Neural cell (in vitro differentiated cells): ENCODE measurements around the gene C3orf70.

Experiments used
- CTCF ChIP-seq: fragments of 450-650 bp; IDR thresholded peaks from 2 replicates; pipeline ENCODE4 v1.5.1; 2014; ENCODE audit warnings: antibody characterized with exemption, mild to moderate bottlenecking, moderate library complexity; ENCODE audit not compliant: poor library complexity, severe bottlenecking
- EP300 ChIP-seq: fragments of 450-650 bp; conservative IDR thresholded peaks from 2 replicates; pipeline ENCODE4 v1.6.1; 2014; ENCODE audit warnings: antibody characterized with exemption, mild to moderate bottlenecking, moderate library complexity; ENCODE audit not compliant: poor library complexity, severe bottlenecking
- EZH2 ChIP-seq: fragments of 200-600, 300-800 bp; shearing (Covaris generic), sonication (generic); IDR thresholded peaks from 2 replicates; pipeline ENCODE4 v1.6.1; 2014; ENCODE audit warnings: antibody characterized with exemption, low read length, borderline replicate concordance, mild to moderate bottlenecking; ENCODE audit not compliant: insufficient read depth, poor library complexity, severe bottlenecking
- MXI1 ChIP-seq: fragments of 450-650 bp; conservative IDR thresholded peaks from 2 replicates; pipeline ENCODE4 v1.6.1; 2014; ENCODE audit warnings: antibody characterized with exemption, mild to moderate bottlenecking; ENCODE audit not compliant: poor library complexity, severe bottlenecking
- POLR2AphosphoS5 ChIP-seq: IDR thresholded peaks from 2 replicates; pipeline ENCODE4 v1.6.1; 2012
- RAD21 ChIP-seq: fragments of 450-650 bp; conservative IDR thresholded peaks from 2 replicates; pipeline ENCODE4 v1.6.1; 2014; ENCODE audit warnings: antibody characterized with exemption, mild to moderate bottlenecking, moderate library complexity
- REST ChIP-seq: IDR thresholded peaks from 2 replicates; pipeline ENCODE4 v1.6.1; 2012; ENCODE audit warnings: borderline replicate concordance
- SMC3 ChIP-seq: fragments of 450-650 bp; conservative IDR thresholded peaks from 2 replicates; pipeline ENCODE4 v1.6.1; 2014; ENCODE audit warnings: antibody characterized with exemption, mild to moderate bottlenecking, moderate library complexity; ENCODE audit not compliant: poor library complexity
- TAF1 ChIP-seq: IDR thresholded peaks from 2 replicates; pipeline ENCODE4 v1.6.1; 2012; ENCODE audit warnings: low read depth

- TF ChIP-seq MXI1 (no peak), SMC3 (no peak), CTCF (no peak), REST (no peak), EZH2 (no peak), TAF1 (no peak), EP300 (no peak), POLR2AphosphoS5 (no peak), RAD21 (no peak)
Measured at GRCh38 chr3:185134509-185134908, 18.4 kb downstream of the C3orf70 start.
